Caco-2 (cell line): ENCODE measurements around the gene TBXAS1. TPM values are rescaled to one million over a fixed set of nuclear protein-coding genes. Genes with fewer than 3 reads are reported as not detected.

ENCODE experiments used
- BruUV-seq: library from RNA; stranded (reverse); fragments of 400-500 nt; replicated peaks from 2 replicates; lab custom pipeline; 2021; lab: Mats Ljungman, UMichigan
- CTCF ChIA-PET: fragments of 300-600 bp; sonication (Branson Sonifier 250); formaldehyde crosslinking; loops from one replicate; lab custom pipeline; 2022; ENCODE audit warnings: antibody characterized with exemption; lab: Charles Lee
- POLR2A ChIA-PET: fragments of 300-600 bp; sonication (Branson Sonifier 250); formaldehyde crosslinking; loops from one replicate; lab custom pipeline; 2022; ENCODE audit warnings: antibody characterized with exemption; lab: Charles Lee
- DNase-seq, 2 experiments: peaks; one replicate each; pipeline versions ENCODE4 v3.0.0 to v3.0.0-alpha.2; 2020 to 2022
- H3K27me3 ChIP-seq: replicated peaks from 2 replicates; pipeline ENCODE4 v1.6.0; 2011; ENCODE audit warnings: low read length; ENCODE audit not compliant: control insufficient read depth, insufficient read depth
- H3K36me3 ChIP-seq: 2 replicates; pipeline ENCODE4 v1.5.1; 2011; ENCODE audit warnings: low read length; ENCODE audit not compliant: control insufficient read depth, insufficient read depth
- H3K4me1 ChIP-seq: fragments of 250-450 bp; sonication (Bioruptor Pico); 2 replicates; pipeline ENCODE4 v1.5.1; 2020; ENCODE audit warnings: mild to moderate bottlenecking
- H3K4me3 ChIP-seq: 2 replicates; pipeline ENCODE4 v1.5.1; 2011; ENCODE audit warnings: low read depth, mild to moderate bottlenecking, control low read depth, low read length
- H3K9me3 ChIP-seq: fragments of 250-450 bp; sonication (Bioruptor Pico); 2 replicates; pipeline ENCODE4 v1.5.1; 2020; ENCODE audit warnings: mild to moderate bottlenecking, moderate library complexity
- H3K27ac Mint-ChIP-seq: one replicate; pipeline ENCODE4 v1.8.0; 2022; ENCODE audit warnings: mixed read lengths; ENCODE audit not compliant: unreplicated experiment
- H3K27me3 Mint-ChIP-seq: one replicate; pipeline ENCODE4 v1.8.0; 2022; ENCODE audit warnings: mixed read lengths; ENCODE audit not compliant: insufficient read depth, unreplicated experiment
- H3K36me3 Mint-ChIP-seq: one replicate; pipeline ENCODE4 v1.8.0; 2022; ENCODE audit warnings: mild to moderate bottlenecking, mixed read lengths; ENCODE audit not compliant: insufficient read depth, unreplicated experiment
- H3K4me1 Mint-ChIP-seq: one replicate; pipeline ENCODE4 v1.8.0; 2022; ENCODE audit warnings: low read depth, mixed read lengths; ENCODE audit not compliant: unreplicated experiment
- H3K4me3 Mint-ChIP-seq: one replicate; pipeline ENCODE4 v1.8.0; 2022; ENCODE audit warnings: mild to moderate bottlenecking, moderate library complexity, mixed read lengths; ENCODE audit not compliant: unreplicated experiment
- H3K9me3 Mint-ChIP-seq: one replicate; pipeline ENCODE4 v1.8.0; 2022; ENCODE audit warnings: mixed read lengths; ENCODE audit not compliant: unreplicated experiment
- intact Hi-C: fragments of 100-400 bp; cut with micrococcal nuclease; formaldehyde crosslinking; loops from one replicate; pipeline ENCODE4 v1.10.0; 2022; ENCODE audit not compliant: unreplicated experiment
- total RNA-seq: library from RNA; stranded (reverse); gene quantifications from 2 replicates; pipeline ENCODE4 v1.2.3, GENCODE V29; 2022
- TF ChIP-seq, protein P1 (sequence below), 2 experiments: fragments of 200-600 bp in 1 of 2; IDR thresholded peaks; 1 replicate in 1 of 2; 2 replicates in 1 of 2; pipeline versions ENCODE4 v1.5.1 to v1.8.0; 2011 to 2022; ENCODE audit warnings: antibody characterized with exemption in 1 of 2, control low read depth in 1 of 2, inconsistent platforms in 1 of 2, low read depth in 1 of 2, low read length in 1 of 2, mild to moderate bottlenecking in 1 of 2, moderate library complexity in 1 of 2; ENCODE audit not compliant: insufficient read depth in 1 of 2, severe bottlenecking in 1 of 2, unreplicated experiment in 1 of 2

Gene TBXAS1
- total RNA-seq, 1 experiment from 2014 or later = 1.6 TPM

DNA sequence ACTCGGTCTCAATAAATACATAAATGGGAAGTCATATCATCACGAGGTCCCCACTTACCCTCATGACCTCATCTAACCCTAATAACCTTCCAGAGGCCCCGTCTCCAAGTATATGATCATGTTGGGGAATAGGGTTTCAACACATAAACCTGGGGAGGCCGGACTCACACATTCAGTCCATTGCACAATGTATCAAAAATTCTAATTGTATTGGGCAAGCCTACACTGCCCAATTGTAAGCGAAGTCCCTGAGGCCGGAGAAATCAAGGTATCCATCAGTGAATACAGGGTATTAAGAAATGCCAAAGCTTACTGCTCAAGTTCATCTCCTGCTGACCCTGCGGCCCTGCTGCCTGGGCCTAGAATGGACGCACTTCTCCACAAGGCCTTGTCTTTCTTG, 164.1 kb downstream of the TBXAS1 start:
- Mint-ChIP-seq H3K27me3 (peaks cover 2% of the 10 kb centered on the region), H3K27ac (no peak overlapping the region), H3K4me1 (no peaks in the 10 kb centered on the region), H3K4me3 (no peak overlapping the region), H3K36me3 (no peaks in the 10 kb centered on the region), H3K9me3 (no peaks in the 10 kb centered on the region)
- H3K27me3 ChIP-seq = no peaks in the 10 kb centered on the region
- no peaks in the 10 kb centered on the region for H3K4me1 ChIP-seq
- no peak overlapping the region for H3K4me3 ChIP-seq
- no peak for DNase-seq
- ChIA-PET POLR2A (no interaction called here), CTCF (no interaction called here)
- TF ChIP-seq, protein P1, sequence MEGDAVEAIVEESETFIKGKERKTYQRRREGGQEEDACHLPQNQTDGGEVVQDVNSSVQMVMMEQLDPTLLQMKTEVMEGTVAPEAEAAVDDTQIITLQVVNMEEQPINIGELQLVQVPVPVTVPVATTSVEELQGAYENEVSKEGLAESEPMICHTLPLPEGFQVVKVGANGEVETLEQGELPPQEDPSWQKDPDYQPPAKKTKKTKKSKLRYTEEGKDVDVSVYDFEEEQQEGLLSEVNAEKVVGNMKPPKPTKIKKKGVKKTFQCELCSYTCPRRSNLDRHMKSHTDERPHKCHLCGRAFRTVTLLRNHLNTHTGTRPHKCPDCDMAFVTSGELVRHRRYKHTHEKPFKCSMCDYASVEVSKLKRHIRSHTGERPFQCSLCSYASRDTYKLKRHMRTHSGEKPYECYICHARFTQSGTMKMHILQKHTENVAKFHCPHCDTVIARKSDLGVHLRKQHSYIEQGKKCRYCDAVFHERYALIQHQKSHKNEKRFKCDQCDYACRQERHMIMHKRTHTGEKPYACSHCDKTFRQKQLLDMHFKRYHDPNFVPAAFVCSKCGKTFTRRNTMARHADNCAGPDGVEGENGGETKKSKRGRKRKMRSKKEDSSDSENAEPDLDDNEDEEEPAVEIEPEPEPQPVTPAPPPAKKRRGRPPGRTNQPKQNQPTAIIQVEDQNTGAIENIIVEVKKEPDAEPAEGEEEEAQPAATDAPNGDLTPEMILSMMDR (IDR thresholded peaks at IDR 0.05; ENCODE audit: insufficient read depth in 1 of 2, low read depth in 1 of 2, low read length in 1 of 2, severe bottlenecking in 1 of 2, unreplicated experiment in 1 of 2) = no peak
- intact Hi-C loops = no loop called here
- H3K36me3 ChIP-seq = no peaks in the 10 kb centered on the region
- no TSS peak for BruUV-seq
- H3K9me3 ChIP-seq = no peaks in the 10 kb centered on the region

DNA sequence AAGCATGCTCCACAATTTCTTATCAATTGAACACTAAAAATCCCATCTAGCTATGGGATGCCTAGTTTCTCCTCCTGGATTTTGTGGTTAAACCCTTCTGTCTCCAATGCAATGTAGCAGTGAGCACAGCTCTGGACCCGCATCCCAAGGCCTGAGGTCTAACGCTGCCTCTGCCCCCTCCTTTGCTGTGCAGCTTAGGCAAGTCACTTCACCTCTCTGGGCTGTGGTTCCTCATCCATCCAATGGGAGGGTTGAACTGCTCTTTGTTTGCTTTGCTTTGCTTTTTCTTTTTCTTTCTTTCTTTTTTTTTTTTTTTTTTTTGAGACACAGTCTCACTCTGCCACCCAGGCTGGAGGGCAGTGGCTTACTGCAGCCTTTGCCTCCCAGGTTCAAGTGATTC, 164.5 kb downstream of the TBXAS1 start:
- intact Hi-C loops = no loop called here
- H3K27ac Mint-ChIP-seq = no peak overlapping the region
- Histone ChIP-seq H3K36me3 (no peaks in the 10 kb centered on the region), H3K4me3 (no peak overlapping the region), H3K27me3 (no peaks in the 10 kb centered on the region), H3K4me1 (no peaks in the 10 kb centered on the region), H3K9me3 (no peaks in the 10 kb centered on the region)
- BruUV-seq = no TSS peak
- ChIA-PET POLR2A (no interaction called here), CTCF (no interaction called here)
- H3K27me3 Mint-ChIP-seq = peaks cover 2% of the 10 kb centered on the region
- TF ChIP-seq, protein P1 (IDR thresholded peaks at IDR 0.05; ENCODE audit: insufficient read depth in 1 of 2, low read depth in 1 of 2, low read length in 1 of 2, severe bottlenecking in 1 of 2, unreplicated experiment in 1 of 2) = no peak
- no peaks in the 10 kb centered on the region for H3K9me3 Mint-ChIP-seq
- DNase-seq = peak in 1 of 2 experiments; percentile 7
- H3K36me3 Mint-ChIP-seq = no peaks in the 10 kb centered on the region
- H3K4me3 Mint-ChIP-seq = no peak overlapping the region
- no peaks in the 10 kb centered on the region for H3K4me1 Mint-ChIP-seq

DNA sequence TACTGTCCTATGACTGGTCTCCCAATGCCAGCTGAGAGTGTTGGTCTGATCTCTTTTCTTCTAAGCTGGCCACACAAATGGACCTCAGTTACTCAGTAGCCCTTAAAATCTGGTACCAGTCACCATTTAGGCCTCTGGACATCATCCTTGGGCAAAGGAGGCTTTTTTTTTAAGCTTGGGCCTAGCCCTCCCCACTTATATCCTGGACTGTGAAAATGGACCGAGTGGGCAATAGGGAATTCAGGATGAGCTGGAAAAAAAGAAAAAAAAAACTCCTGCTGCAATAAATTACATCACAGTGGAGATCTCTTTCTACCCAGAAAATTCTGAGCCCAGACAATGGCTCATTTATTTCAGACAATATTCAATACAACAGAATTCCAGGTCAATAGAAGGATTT, 165.3 kb downstream of the TBXAS1 start:
- Mint-ChIP-seq H3K9me3 (no peaks in the 10 kb centered on the region), H3K4me3 (no peak overlapping the region), H3K36me3 (no peaks in the 10 kb centered on the region), H3K4me1 (no peaks in the 10 kb centered on the region), H3K27ac (no peak overlapping the region), H3K27me3 (peaks cover 2% of the 10 kb centered on the region)
- ChIA-PET CTCF (interaction anchor here (0.6 to 0.7 kb wide), 2 partner anchors 9 to 376 kb away, joined by 3 to 4 read pairs; no protein-coding TSS in a partner anchor), POLR2A (interaction anchor here (0.6 kb wide), 1 partner anchor 635 kb away, joined by 5 read pairs; the partner anchor contains the start of gene LUC7L2)
- intact Hi-C loops = no loop called here
- H3K36me3 ChIP-seq = no peaks in the 10 kb centered on the region
- H3K4me3 ChIP-seq = no peak overlapping the region
- no peaks in the 10 kb centered on the region for H3K27me3 ChIP-seq
- TF ChIP-seq, protein P1 (IDR thresholded peaks at IDR 0.05; ENCODE audit: insufficient read depth in 1 of 2, low read depth in 1 of 2, low read length in 1 of 2, severe bottlenecking in 1 of 2, unreplicated experiment in 1 of 2) = no peak
- H3K4me1 ChIP-seq = no peaks in the 10 kb centered on the region
- DNase-seq = peak in 1 of 2 experiments; percentile 7
- H3K9me3 ChIP-seq = no peaks in the 10 kb centered on the region
- no TSS peak for BruUV-seq
